GM19328 (cell line): Measurements from ENCODE around the gene DDX42.

Experiments
- ATAC-seq: cut with Tn5 transposase; IDR thresholded peaks from one replicate; pipeline ENCODE4 v1.9.1; 2021; ENCODE audit warnings: mild to moderate bottlenecking, moderate library complexity; ENCODE audit not compliant: unreplicated experiment

The DDX42 gene, protein sequence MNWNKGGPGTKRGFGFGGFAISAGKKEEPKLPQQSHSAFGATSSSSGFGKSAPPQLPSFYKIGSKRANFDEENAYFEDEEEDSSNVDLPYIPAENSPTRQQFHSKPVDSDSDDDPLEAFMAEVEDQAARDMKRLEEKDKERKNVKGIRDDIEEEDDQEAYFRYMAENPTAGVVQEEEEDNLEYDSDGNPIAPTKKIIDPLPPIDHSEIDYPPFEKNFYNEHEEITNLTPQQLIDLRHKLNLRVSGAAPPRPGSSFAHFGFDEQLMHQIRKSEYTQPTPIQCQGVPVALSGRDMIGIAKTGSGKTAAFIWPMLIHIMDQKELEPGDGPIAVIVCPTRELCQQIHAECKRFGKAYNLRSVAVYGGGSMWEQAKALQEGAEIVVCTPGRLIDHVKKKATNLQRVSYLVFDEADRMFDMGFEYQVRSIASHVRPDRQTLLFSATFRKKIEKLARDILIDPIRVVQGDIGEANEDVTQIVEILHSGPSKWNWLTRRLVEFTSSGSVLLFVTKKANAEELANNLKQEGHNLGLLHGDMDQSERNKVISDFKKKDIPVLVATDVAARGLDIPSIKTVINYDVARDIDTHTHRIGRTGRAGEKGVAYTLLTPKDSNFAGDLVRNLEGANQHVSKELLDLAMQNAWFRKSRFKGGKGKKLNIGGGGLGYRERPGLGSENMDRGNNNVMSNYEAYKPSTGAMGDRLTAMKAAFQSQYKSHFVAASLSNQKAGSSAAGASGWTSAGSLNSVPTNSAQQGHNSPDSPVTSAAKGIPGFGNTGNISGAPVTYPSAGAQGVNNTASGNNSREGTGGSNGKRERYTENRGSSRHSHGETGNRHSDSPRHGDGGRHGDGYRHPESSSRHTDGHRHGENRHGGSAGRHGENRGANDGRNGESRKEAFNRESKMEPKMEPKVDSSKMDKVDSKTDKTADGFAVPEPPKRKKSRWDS

GRCh38 chr17:63774141-63774968, at the start of gene DDX42:
Gene DDX42 (plus strand): TSS chr17:63774170. CDS start chr17:63787050, 12,880 bp downstream.
- peak; percentile 2 for ATAC-seq

- no peak for ATAC-seq
Observed at GRCh38 chr17:63735691-63736090, 38.3 kb upstream of the DDX42 start.

DNA sequence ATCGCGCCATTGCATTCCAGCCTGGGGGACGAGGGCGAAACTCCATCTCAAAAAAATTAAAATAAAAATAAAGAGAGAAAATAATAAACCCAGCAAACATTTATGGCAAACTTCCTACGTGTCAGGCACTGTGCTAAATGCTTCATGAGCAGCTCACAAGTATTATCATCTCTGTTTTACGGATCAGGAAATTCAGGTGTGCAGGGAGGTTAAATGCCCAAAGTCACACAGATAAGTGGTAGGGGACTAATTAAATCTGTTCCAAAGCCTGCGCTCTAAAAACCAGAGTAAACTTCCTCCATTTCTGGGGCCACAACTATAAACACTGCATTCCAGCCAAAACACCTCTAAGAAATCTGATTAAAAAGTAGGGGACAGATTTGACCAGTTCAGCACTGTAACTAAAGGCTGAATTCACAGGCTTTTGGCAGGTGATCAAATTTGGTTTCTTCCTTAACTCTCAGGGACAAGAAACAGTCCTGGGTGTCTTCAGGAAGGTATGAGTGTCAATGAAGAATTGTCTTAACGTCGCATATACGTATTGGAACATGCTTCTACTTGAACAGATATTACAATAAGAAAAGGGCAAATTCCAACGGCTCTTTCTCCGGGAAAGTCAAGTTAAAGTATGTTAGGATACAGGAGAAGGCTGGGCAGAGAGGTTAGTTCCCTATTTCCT, 33.4 kb upstream of the DDX42 start:
- ATAC-seq = no peak

DNA sequence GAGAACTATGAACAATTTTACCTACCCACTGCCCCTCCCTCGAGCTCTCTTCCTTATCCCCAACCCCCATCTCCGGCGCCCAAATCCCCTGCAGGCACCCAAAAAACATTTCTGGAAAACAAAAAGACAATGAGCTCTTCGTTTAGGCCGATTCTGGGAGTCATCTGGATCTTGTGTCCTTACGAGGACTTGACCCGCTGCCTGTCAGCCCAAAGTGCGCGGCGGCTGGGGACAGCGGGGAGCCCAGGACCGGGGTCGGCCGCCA, 32.9 kb upstream of the DDX42 start:
- ATAC-seq = peak; percentile 8

- peak; percentile 84 for ATAC-seq
Observed at GRCh38 chr17:63741408-63742173, 32.4 kb upstream of the DDX42 start, which contains the start of gene STRADA. Gene STRADA (minus strand): TSS chr17:63741799. CDS start chr17:63728369, 13,430 bp downstream.

- no peak for ATAC-seq
Observed at GRCh38 chr17:63751806-63752205, 22.2 kb upstream of the DDX42 start.

- no peak for ATAC-seq
Observed at GRCh38 chr17:63752707-63753106, 21.3 kb upstream of the DDX42 start.

- no peak for ATAC-seq
Observed at GRCh38 chr17:63753215-63753614, 20.8 kb upstream of the DDX42 start.

DNA sequence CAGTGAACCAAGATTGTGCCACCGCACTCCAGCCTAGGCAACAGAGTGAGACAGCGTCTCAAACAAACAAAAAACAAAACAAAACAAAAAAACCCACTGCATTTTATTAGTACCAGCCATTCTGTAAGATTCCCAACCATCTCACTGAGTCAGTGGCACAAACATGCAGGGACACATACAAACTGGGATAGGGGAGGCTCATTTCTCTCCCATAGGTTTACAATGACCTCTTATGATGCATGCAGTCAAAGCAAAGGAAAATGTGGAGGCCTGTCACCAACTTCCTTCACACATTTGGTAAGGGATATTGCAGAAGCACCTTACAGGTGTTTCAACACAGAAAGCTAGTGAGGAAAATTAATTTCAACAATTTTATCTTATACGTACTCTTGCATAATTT, 19.9 kb upstream of the DDX42 start:
- no peak for ATAC-seq

- ATAC-seq = no peak
Observed at GRCh38 chr17:63758428-63758827, 15.5 kb upstream of the DDX42 start.

DNA sequence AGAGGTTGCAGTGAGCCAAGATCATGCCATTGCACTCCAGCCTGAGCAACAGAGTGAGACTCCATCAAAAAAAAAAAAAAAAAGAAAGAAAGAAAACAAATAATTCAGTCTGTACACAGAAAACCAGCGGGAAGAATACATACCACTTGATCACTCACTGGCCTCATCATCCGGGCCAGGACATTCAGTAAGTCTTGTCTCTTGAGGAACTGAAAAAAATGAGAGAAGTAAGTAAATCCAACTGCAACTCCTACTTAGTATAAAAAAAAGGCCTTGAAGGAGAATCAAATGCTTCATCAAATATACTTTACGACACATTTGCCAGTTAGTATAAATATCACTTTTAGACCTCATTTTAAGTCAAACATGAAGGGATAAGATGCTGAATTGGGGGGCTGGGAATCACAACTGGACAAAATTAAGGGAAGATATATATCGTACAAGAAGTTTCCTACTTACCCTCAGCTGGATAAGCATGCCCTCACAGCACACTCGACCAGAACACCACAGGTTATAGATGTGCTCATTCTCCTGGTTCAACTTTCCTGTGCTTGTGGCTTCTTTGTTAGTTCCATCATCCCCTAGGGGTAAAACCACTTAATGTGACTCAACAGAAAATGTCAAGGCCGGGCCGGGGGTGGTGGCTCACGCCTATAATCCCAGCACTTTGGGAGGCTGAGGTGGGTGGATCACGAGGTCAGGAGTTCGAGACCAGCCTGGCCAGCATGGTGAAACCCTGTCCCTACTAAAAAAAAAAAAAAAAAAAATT, 13.0 kb upstream of the DDX42 start:
- ATAC-seq = no peak

DNA sequence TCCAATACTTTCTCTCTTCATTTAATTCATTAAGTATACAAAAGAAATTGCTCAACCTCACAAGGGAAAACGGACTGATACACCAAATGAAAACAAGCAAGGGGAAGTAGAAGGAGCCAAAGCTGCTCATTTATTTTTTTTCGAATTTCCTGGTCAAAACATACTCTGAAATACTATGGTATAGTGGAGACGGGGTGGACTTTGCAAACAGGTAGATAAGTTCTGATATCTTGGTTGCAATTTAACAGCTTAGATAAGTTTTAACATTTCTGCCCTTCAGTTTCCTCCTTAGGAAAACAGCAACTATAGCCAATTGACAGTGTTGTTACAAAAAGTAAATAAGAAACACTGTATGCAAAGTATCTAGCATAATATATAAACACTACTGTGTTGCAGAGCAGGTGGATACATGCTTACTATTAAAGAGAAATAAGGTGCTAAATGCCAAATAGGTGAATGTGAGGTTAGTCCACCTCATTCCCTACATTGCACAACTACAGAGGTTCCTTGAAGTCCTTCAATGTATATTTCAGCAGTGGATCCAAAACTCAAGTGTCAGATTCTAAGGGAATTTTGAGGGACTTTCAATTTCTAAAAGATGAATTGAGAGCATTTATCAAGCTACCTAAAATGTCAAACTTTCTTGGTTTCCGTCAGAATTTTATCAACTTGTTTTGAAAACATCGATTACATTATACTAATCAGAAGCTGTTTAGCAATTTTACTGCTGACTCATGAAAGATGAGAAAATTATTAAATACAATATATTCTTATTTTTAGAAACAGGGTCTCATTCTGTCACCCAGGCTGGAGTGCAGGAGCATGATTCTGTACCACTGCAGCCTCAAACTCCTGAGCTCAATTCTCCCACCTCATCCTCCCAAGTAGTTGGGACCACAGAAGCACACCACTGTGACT, 11.6 kb upstream of the DDX42 start:
- ATAC-seq = no peak

DNA sequence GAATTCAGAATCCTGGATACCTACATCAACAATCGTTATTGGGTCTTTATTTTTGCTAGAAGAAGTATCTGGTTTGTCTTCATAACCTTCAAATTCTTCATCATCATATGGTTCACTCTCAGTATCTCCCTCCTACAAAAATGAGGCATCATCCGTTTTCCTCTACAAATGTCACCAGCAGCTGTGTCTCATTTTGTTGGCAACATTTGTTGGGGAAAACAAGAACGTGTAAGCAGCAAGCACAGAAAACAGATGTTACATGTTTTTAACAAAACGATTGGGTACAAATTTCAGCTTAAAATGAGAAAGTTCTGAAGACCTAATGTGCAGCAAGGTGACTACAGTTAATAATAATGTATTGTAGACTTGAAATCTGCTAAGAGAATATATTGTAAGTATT, 9.3 kb upstream of the DDX42 start:
- no peak for ATAC-seq

GRCh38 chr17:63766754-63767153, 7.2 kb upstream of the DDX42 start:
- ATAC-seq = no peak

- ATAC-seq = no peak
Observed at GRCh38 chr17:63768433-63768832, 5.5 kb upstream of the DDX42 start.

DNA sequence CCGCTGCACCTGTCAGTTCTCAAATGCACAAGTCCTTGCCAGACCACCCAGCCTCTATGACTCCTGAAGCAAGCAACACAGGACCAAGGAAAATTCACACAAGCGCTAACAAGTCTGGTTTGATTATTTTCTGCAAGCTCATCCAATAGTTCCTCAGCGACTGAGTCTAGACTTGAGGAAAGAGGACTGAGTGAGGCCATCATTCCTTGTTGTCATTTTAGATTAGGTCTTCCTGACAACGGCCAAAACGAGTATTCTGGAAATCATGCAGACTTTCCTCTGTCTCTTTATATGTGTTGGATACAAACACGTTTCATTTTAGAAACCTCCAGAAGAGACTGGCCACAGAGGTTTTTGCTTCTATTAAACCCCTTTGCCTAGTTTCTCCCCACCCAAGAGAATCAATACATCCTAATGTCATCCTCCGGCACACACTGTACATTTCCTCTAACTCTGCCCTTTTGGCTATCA, 1.1 kb upstream of the DDX42 start:
- no peak for ATAC-seq

GRCh38 chr17:63773272-63774140, 464 bp upstream of the DDX42 start, which contains the start of gene CCDC47:
Gene CCDC47 (minus strand): TSS chr17:63773597. CDS start chr17:63766175, 7,422 bp downstream.
- peak; percentile 83 for ATAC-seq
